ENCODE results near the gene RHBDF1. TPM values are rescaled to one million over a fixed set of nuclear protein-coding genes. Genes with fewer than 3 reads are reported as not detected.

Gene RHBDF1
- total and polyA plus RNA-seq, 2 of the 13 experiments (the other 11 are each of a cell fraction or from before 2014, with no cell fraction given), result 5.4 to 26.9 TPM

- TF ChIP-seq, protein P1, sequence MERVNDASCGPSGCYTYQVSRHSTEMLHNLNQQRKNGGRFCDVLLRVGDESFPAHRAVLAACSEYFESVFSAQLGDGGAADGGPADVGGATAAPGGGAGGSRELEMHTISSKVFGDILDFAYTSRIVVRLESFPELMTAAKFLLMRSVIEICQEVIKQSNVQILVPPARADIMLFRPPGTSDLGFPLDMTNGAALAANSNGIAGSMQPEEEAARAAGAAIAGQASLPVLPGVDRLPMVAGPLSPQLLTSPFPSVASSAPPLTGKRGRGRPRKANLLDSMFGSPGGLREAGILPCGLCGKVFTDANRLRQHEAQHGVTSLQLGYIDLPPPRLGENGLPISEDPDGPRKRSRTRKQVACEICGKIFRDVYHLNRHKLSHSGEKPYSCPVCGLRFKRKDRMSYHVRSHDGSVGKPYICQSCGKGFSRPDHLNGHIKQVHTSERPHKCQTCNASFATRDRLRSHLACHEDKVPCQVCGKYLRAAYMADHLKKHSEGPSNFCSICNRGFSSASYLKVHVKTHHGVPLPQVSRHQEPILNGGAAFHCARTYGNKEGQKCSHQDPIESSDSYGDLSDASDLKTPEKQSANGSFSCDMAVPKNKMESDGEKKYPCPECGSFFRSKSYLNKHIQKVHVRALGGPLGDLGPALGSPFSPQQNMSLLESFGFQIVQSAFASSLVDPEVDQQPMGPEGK (CRISPR knock-in tag; IDR thresholded peaks at IDR 0.05), result peak; percentile 47
- TF ChIP-seq ZNF264 (CRISPR knock-in tag; IDR thresholded peaks at IDR 0.05) (0 out of 2 replicates have a peak, but pooled peaks have one; percentile 12), YY1 (IDR thresholded peaks at IDR 0.05; ENCODE audit: insufficient read depth, insufficient replicate concordance, low read depth, low read length) (peak; percentile 5), FIP1L1 (IDR thresholded peaks at IDR 0.05; ENCODE audit: borderline replicate concordance, insufficient read depth, low read depth, low read length) (no peak), ZNF234 (CRISPR knock-in tag; conservative IDR thresholded peaks at IDR 0.05) (peak; percentile 16; the same call in 1 of the 2 replicates), SP140L (CRISPR knock-in tag; IDR thresholded peaks at IDR 0.05; ENCODE audit: borderline replicate concordance) (no peak), PHB2 (IDR thresholded peaks at IDR 0.05; ENCODE audit: partially characterized antibody) (no peak), ZNF556 (CRISPR knock-in tag; IDR thresholded peaks at IDR 0.05; ENCODE audit: borderline replicate concordance) (peak; percentile 62; the same call in 1 of the 2 replicates), ZNF20 (CRISPR knock-in tag; IDR thresholded peaks at IDR 0.05) (no peak), ZNF335 (CRISPR knock-in tag; IDR thresholded peaks at IDR 0.05) (peak; percentile 19; the same call in 1 of the 2 replicates), SMARCE1 (IDR thresholded peaks at IDR 0.05; ENCODE audit: borderline replicate concordance) (no peak), XRCC5 (optimal IDR thresholded peaks at IDR 0.05; ENCODE audit: low read length) (no peak), TAF1 (CRISPR knock-in tag; IDR thresholded peaks at IDR 0.05) (peak; percentile 84), ZNF768 (CRISPR knock-in tag; IDR thresholded peaks at IDR 0.05) (0 out of 2 replicates have a peak, but pooled peaks have one; percentile 19), SALL2 (CRISPR knock-in tag; IDR thresholded peaks at IDR 0.05) (peak; percentile 91), PLSCR1 (CRISPR knock-in tag; IDR thresholded peaks at IDR 0.05; ENCODE audit: borderline replicate concordance) (no peak), ZNF124 (CRISPR knock-in tag; IDR thresholded peaks at IDR 0.05) (no peak; the same call in 1 of the 2 replicates), NR2F2 (IDR thresholded peaks at IDR 0.05; ENCODE audit: borderline replicate concordance, low read depth) (no peak), ZNF564 (CRISPR knock-in tag; IDR thresholded peaks at IDR 0.05) (peak; percentile 93), POLR2AphosphoS2 (IDR thresholded peaks at IDR 0.05; ENCODE audit: low read depth, low read length) (no peak)
- TF ChIP-seq, protein P2, sequence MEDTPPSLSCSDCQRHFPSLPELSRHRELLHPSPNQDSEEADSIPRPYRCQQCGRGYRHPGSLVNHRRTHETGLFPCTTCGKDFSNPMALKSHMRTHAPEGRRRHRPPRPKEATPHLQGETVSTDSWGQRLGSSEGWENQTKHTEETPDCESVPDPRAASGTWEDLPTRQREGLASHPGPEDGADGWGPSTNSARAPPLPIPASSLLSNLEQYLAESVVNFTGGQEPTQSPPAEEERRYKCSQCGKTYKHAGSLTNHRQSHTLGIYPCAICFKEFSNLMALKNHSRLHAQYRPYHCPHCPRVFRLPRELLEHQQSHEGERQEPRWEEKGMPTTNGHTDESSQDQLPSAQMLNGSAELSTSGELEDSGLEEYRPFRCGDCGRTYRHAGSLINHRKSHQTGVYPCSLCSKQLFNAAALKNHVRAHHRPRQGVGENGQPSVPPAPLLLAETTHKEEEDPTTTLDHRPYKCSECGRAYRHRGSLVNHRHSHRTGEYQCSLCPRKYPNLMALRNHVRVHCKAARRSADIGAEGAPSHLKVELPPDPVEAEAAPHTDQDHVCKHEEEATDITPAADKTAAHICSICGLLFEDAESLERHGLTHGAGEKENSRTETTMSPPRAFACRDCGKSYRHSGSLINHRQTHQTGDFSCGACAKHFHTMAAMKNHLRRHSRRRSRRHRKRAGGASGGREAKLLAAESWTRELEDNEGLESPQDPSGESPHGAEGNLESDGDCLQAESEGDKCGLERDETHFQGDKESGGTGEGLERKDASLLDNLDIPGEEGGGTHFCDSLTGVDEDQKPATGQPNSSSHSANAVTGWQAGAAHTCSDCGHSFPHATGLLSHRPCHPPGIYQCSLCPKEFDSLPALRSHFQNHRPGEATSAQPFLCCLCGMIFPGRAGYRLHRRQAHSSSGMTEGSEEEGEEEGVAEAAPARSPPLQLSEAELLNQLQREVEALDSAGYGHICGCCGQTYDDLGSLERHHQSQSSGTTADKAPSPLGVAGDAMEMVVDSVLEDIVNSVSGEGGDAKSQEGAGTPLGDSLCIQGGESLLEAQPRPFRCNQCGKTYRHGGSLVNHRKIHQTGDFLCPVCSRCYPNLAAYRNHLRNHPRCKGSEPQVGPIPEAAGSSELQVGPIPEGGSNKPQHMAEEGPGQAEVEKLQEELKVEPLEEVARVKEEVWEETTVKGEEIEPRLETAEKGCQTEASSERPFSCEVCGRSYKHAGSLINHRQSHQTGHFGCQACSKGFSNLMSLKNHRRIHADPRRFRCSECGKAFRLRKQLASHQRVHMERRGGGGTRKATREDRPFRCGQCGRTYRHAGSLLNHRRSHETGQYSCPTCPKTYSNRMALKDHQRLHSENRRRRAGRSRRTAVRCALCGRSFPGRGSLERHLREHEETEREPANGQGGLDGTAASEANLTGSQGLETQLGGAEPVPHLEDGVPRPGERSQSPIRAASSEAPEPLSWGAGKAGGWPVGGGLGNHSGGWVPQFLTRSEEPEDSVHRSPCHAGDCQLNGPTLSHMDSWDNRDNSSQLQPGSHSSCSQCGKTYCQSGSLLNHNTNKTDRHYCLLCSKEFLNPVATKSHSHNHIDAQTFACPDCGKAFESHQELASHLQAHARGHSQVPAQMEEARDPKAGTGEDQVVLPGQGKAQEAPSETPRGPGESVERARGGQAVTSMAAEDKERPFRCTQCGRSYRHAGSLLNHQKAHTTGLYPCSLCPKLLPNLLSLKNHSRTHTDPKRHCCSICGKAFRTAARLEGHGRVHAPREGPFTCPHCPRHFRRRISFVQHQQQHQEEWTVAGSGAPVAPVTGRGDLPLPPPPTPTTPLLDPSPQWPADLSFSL (CRISPR knock-in tag; IDR thresholded peaks at IDR 0.05), result no peak
These were observed 18.8 kb downstream of the RHBDF1 start, which contains the start of the genes POLR3K and SNRNP25 (continued) for GRCh38 chr16:53346-54236.

All from HepG2 (cell line).